Measurements from ENCODE around the gene DNAH17. TPM values are rescaled to one million over a fixed set of nuclear protein-coding genes. Genes with fewer than 3 reads are reported as not detected.

DNAH17 gene
- total and polyA plus RNA-seq, 2 of the 8 experiments (the other 6 are each of a cell fraction or from before 2014, with no cell fraction given), result 0.14 to 0.67 TPM

DNA sequence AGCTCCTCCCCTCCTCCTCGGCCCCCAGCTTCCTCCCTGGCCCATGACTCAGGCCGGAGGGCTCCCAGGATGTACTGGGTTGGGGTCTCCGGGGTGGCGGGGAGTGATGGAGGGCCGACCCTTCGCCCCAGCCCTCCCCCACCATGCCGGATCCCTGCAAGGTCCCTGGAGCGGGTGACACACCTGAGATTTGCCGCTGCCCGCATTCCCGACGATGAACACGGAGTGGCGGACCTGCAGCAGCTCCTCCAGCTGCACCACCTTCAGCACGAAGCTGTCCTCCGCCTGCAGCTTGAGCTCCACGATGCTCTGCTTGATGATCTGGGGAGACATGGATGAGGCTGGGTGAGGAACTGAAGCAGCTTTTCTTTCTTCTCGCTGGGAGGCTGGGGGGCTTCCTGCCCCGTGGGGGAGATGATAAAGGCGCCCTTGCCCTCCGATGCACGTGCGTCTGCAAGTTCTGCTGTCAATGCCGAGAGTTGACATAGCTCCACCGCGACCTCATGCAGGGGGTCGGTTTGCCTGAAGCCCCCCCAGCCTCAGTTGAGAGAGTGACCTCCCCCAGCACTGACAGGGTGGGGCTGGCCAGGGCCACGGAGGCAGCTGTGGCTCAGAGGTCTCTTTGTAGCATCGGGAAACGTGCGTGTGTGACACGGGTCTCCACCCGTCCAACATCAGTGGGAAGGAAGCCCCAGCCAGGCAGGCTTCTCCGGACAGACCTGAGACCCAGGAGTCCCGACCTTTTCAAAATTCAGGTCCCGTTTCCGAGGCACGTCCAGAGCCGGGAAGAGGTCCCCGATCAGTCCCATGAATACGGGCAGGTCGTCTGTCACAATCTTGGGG, 83.1 kb downstream of the DNAH17 start:
- POLR2A ChIA-PET (ENCODE audit: partially characterized antibody), result interaction anchor here (0.7 to 1.9 kb wide), 2 partner anchors 224 to 346 kb away, joined by 4 to 5 read pairs; no protein-coding TSS in a partner anchor

More for the DNA sequence above, 83.1 kb downstream of the DNAH17 start:
- TF ChIP-seq JUN (IDR thresholded peaks at IDR 0.05; ENCODE audit: low read depth, low read length), result no peak
- 0 out of 2 replicates have a peak overlapping the region, but pooled peaks have one; percentile 6 for H2BK12ac ChIP-seq (ENCODE audit: low read depth, low read length)
- FAIRE-seq, result no peak
- no peak overlapping the region for H3K4ac ChIP-seq (replicated peaks; ENCODE audit: insufficient read length, low read depth, low read length)
- no peak overlapping the region for H2BK120ac ChIP-seq (replicated peaks; ENCODE audit: low read depth, low read length)
- no peaks in the 10 kb centered on the region for H3K79me1 ChIP-seq (ENCODE audit: low read depth, low read length)
- peaks cover 0 to 10% (median 8%) of the 10 kb centered on the region in 4 experiments; a peak in 6 of 7 replicates for H3K4me1 ChIP-seq (replicated peaks in 1 of 4; ENCODE audit: control insufficient read depth in 3 of 4, insufficient read depth in 4 of 4, low read length in 3 of 4)
- 81% methylated on average over 39 of the region's 42 CpGs; no CpG with 5 or more reads in 1 of the 2 experiments for whole genome bisulfite sequencing, 2 experiments (ENCODE audit: extremely low coverage in 1 of 2, insufficient coverage in 1 of 2, insufficient read length in 1 of 2, insufficient replicate concordance in 2 of 2, low coverage in 1 of 2, low lambda C conversion rate in 2 of 2, missing lambda C conversion rate in 1 of 2)
- H2BK15ac ChIP-seq (ENCODE audit: low read length), result no peak overlapping the region
- no peaks in the 10 kb centered on the region for H3K23me2 ChIP-seq (ENCODE audit: low read depth, low read length)
- H2BK5ac ChIP-seq (ENCODE audit: low read depth, low read length), result no peak overlapping the region
- H2AFZ ChIP-seq (ENCODE audit: low read length), result no peak overlapping the region
- peak overlapping the region; percentile 13 for H4K91ac ChIP-seq (replicated peaks; ENCODE audit: insufficient read length, low read length)
- peaks cover 0 to 3% (median 0%) of the 10 kb centered on the region in 4 experiments; a peak in 3 of 7 replicates for H3K27me3 ChIP-seq (replicated peaks in 1 of 4; ENCODE audit: control insufficient read depth in 3 of 4, extremely low read depth in 1 of 4, insufficient read depth in 3 of 4, low read length in 3 of 4)
- H4K20me1 ChIP-seq (replicated peaks in 1 of 2; ENCODE audit: control insufficient read depth in 1 of 2, insufficient read depth in 2 of 2, low read length in 2 of 2), result no peaks in the 10 kb centered on the region
- H3K9me3 ChIP-seq (ENCODE audit: insufficient read depth in 2 of 2, low read depth in 1 of 2, low read length in 1 of 2), result no peaks in the 10 kb centered on the region
- no peaks in the 10 kb centered on the region for H3K36me3 ChIP-seq (ENCODE audit: control insufficient read depth in 2 of 4, insufficient read depth in 4 of 4, low read length in 3 of 4)
- no peak overlapping the region for H2AK5ac ChIP-seq (ENCODE audit: low read depth, low read length)
- no peak overlapping the region for H2BK20ac ChIP-seq (ENCODE audit: low read length)
- no peak overlapping the region for H3K14ac ChIP-seq (ENCODE audit: insufficient read length)
- H4K5ac ChIP-seq (ENCODE audit: insufficient read length, low read depth, low read length), result no peak overlapping the region
- H3K4me2 ChIP-seq (ENCODE audit: insufficient read depth in 1 of 2, low read depth in 2 of 2, low read length in 2 of 2), result no peak overlapping the region
- no peak overlapping the region for H3K9ac ChIP-seq (replicated peaks in 1 of 4; ENCODE audit: extremely low read depth in 1 of 4, low read depth in 3 of 4, low read length in 3 of 4)
- no peaks in the 10 kb centered on the region for H3K79me2 ChIP-seq (ENCODE audit: control insufficient read depth in 1 of 2, insufficient read depth in 2 of 2, low read length in 2 of 2)
- H3K23ac ChIP-seq (ENCODE audit: insufficient read length), result no peak overlapping the region
- H3K18ac ChIP-seq (ENCODE audit: extremely low read depth, low read length), result no peak overlapping the region
- CTCF ChIA-PET (ENCODE audit: partially characterized antibody), result interaction anchor here (0.7 to 3.4 kb wide), 20 partner anchors 9 to 306 kb away, joined by 3 to 22 read pairs (median 4); no protein-coding TSS in a partner anchor
- DNase-seq (ENCODE audit: low read depth in 1 of 2, low spot score in 2 of 2), result no peak
- H3K4me3 ChIP-seq (ENCODE audit: extremely low read depth in 1 of 4, insufficient read depth in 2 of 4, low read depth in 3 of 4, low read length in 4 of 4), result no peak overlapping the region
- no peak overlapping the region for H3K56ac ChIP-seq (replicated peaks; ENCODE audit: insufficient read length, low read depth, low read length)
- H3K27ac ChIP-seq (ENCODE audit: low read depth, low read length), result no peak overlapping the region
- no peak overlapping the region; the same call in 1 of the 2 replicates for H4K8ac ChIP-seq (ENCODE audit: extremely low read depth, insufficient read depth, low read length)
